T-cell (primary cell): ENCODE results near the gene FOXD4L1. TPM values are rescaled to one million over a fixed set of nuclear protein-coding genes. Genes with fewer than 3 reads are reported as not detected.
"Not testable (repeated sequence)": the region's sequence is repeated elsewhere in the genome, so short reads cannot be mapped to it uniquely, and the experiment has no call there.

Source experiments
- ATAC-seq, 4 experiments: fragments of 200-7000 bp in 3 of 4; fragments of 150-1000 bp in 1 of 4; cut with Tn5 transposase; replicated peaks in 1 of 4; 1 replicate in 3 of 4; 2 replicates in 1 of 4; pipeline ENCODE4 v1.10.0; 2021; ENCODE audit warnings: moderate library complexity in 3 of 4, mild to moderate bottlenecking in 2 of 4, moderate number of reproducible peaks in 1 of 4
- CTCF ChIA-PET, 2 donors: fragments of 300-600 bp; sonication (Branson Sonifier 250); formaldehyde crosslinking; loops; one replicate each; lab custom pipeline; 2022; ENCODE audit warnings: antibody characterized with exemption in 2 of 2; lab: Charles Lee
- POLR2A ChIA-PET, 2 donors: fragments of 300-600 bp; sonication (Branson Sonifier 250); formaldehyde crosslinking; loops; one replicate each; lab custom pipeline; 2022; ENCODE audit warnings: antibody characterized with exemption in 2 of 2; lab: Charles Lee
- DNase-seq, 35 experiments: peaks; one replicate each; pipeline versions ENCODE4 v3.0.0 to v3.0.0-alpha.2; 2013 to 2023
- H3K27ac ChIP-seq: one replicate; pipeline ENCODE4 v1.5.1; 2013; ENCODE audit warnings: low read length
- H3K27me3 ChIP-seq, 2 experiments: replicated peaks in 1 of 2; 1 replicate in 1 of 2; 2 replicates in 1 of 2; pipeline versions ENCODE4 v1.6.1 to v1.7.0; 2013; ENCODE audit warnings: low read length in 1 of 2, mixed read lengths in 1 of 2; ENCODE audit not compliant: control insufficient read depth in 2 of 2, insufficient read depth in 2 of 2; ENCODE audit errors: extremely low read depth in 1 of 2
- H3K36me3 ChIP-seq, 2 donors: 1 replicate in 1 of 2; 2 replicates in 1 of 2; pipeline versions ENCODE4 v1.6.1 to v1.7.0; 2013; ENCODE audit warnings: low read length in 1 of 2; ENCODE audit not compliant: control insufficient read depth in 2 of 2, insufficient read depth in 1 of 2; ENCODE audit errors: extremely low read depth in 1 of 2
- H3K4me1 ChIP-seq, 2 experiments: 1 replicate in 1 of 2; 2 replicates in 1 of 2; pipeline versions ENCODE4 v1.6.1 to v1.7.0; 2013; ENCODE audit warnings: low read length in 2 of 2, mixed read lengths in 1 of 2; ENCODE audit not compliant: insufficient read depth in 2 of 2, control insufficient read depth in 1 of 2; ENCODE audit errors: extremely low read depth in 1 of 2
- H3K4me3 ChIP-seq, 2 donors: 1 replicate in 1 of 2; 2 replicates in 1 of 2; pipeline versions ENCODE4 v1.5.1 to v1.7.0; 2013; ENCODE audit warnings: mild to moderate bottlenecking in 2 of 2, low read length in 1 of 2, moderate library complexity in 1 of 2; ENCODE audit not compliant: control insufficient read depth in 1 of 2; ENCODE audit errors: extremely low read depth in 1 of 2
- H3K9me3 ChIP-seq: 2 replicates; pipeline ENCODE4 v1.7.0; 2013
- H3K27ac Mint-ChIP-seq, 2 donors: one replicate each; pipeline ENCODE4 v1.8.0; 2020 to 2021; ENCODE audit warnings: mild to moderate bottlenecking in 2 of 2, mixed read lengths in 2 of 2
- H3K27me3 Mint-ChIP-seq, 2 donors: one replicate each; pipeline ENCODE4 v1.8.0; 2021 to 2022; ENCODE audit warnings: mixed read lengths in 2 of 2
- H3K36me3 Mint-ChIP-seq: one replicate; pipeline ENCODE4 v1.8.0; 2021; ENCODE audit warnings: mixed read lengths
- H3K4me1 Mint-ChIP-seq, 3 donors: one replicate each; pipeline ENCODE4 v1.8.0; 2020 to 2022; ENCODE audit warnings: mixed read lengths in 3 of 3, mild to moderate bottlenecking in 1 of 3
- H3K4me3 Mint-ChIP-seq, 3 donors: one replicate each; pipeline ENCODE4 v1.8.0; 2020 to 2022; ENCODE audit warnings: mild to moderate bottlenecking in 3 of 3, mixed read lengths in 3 of 3, moderate library complexity in 3 of 3
- H3K9me3 Mint-ChIP-seq, 3 donors: one replicate each; pipeline ENCODE4 v1.8.0; 2020 to 2022; ENCODE audit warnings: mixed read lengths in 3 of 3
- WGBS: methylation state at CpG from one replicate; pipeline ENCODE4 v1.1.5; 2013; ENCODE audit warnings: missing lambda C conversion rate; ENCODE audit not compliant: insufficient coverage; 5-methylcytosine and 5-hydroxymethylcytosine counted together
- total RNA-seq, 35 experiments: library from RNA in 6 of 35; stranded (reverse) in 6 of 35; fragments of 120-200 nt in 1 of 35; gene quantifications; one replicate each; pipeline versions ENCODE4 v1.2.1 to v1.2.4 and lab custom pipeline; 2013 to 2026

FOXD4L1 gene
- total RNA-seq, 5 donors from 2014 or later (not counting 1 experiment from before 2014, with no cell fraction given), result 0.36 to 0.38 (median 0.38) TPM; not detected in 2

- POLR2A ChIA-PET, H3K9me3 Mint-ChIP-seq, H3K36me3 ChIP-seq, H3K4me3 Mint-ChIP-seq, H3K9me3 ChIP-seq, H3K4me3 ChIP-seq, ATAC-seq, DNase-seq, H3K27ac ChIP-seq, H3K36me3 Mint-ChIP-seq, H3K27ac Mint-ChIP-seq, H3K4me1 ChIP-seq, CTCF ChIA-PET, H3K4me1 Mint-ChIP-seq: not testable (repeated sequence)
- WGBS, result no CpG with 5 or more reads among the region's 11 CpGs
- H3K27me3 Mint-ChIP-seq, result peaks cover 12 to 21% of the 10 kb centered on the region in 2 donors
- peaks cover 0 to 17% of the 10 kb centered on the region in 2 experiments for H3K27me3 ChIP-seq
Measured at GRCh38 chr2:113508187-113508586, 9.7 kb downstream of the FOXD4L1 start.

- H3K27ac ChIP-seq, H3K4me1 Mint-ChIP-seq, H3K4me1 ChIP-seq, CTCF ChIA-PET, H3K9me3 Mint-ChIP-seq, H3K4me3 Mint-ChIP-seq, H3K4me3 ChIP-seq, POLR2A ChIA-PET, DNase-seq, H3K27me3 ChIP-seq, H3K9me3 ChIP-seq, H3K36me3 Mint-ChIP-seq, H3K36me3 ChIP-seq, ATAC-seq, H3K27ac Mint-ChIP-seq: not testable (repeated sequence)
- peaks cover 12 to 19% of the 10 kb centered on the region in 2 donors for H3K27me3 Mint-ChIP-seq
- WGBS, result no CpG with 5 or more reads among the region's 3 CpGs
Measured at GRCh38 chr2:113510913-113511312, 12.4 kb downstream of the FOXD4L1 start.

GRCh38 chr2:113511859-113512258 lies 13.4 kb downstream of the FOXD4L1 start:
- H3K27ac Mint-ChIP-seq, H3K27ac ChIP-seq, H3K9me3 Mint-ChIP-seq, H3K4me3 Mint-ChIP-seq, H3K27me3 ChIP-seq, H3K36me3 ChIP-seq, H3K4me1 Mint-ChIP-seq, H3K9me3 ChIP-seq, CTCF ChIA-PET, H3K4me1 ChIP-seq, H3K36me3 Mint-ChIP-seq, DNase-seq, H3K4me3 ChIP-seq, POLR2A ChIA-PET, ATAC-seq: not testable (repeated sequence)
- WGBS, result no CpG with 5 or more reads among the region's 14 CpGs
- H3K27me3 Mint-ChIP-seq, result peaks cover 12 to 19% of the 10 kb centered on the region in 2 donors

- H3K4me1 Mint-ChIP-seq, POLR2A ChIA-PET, H3K4me3 ChIP-seq, H3K27ac Mint-ChIP-seq, H3K9me3 ChIP-seq, DNase-seq, H3K4me3 Mint-ChIP-seq, H3K27ac ChIP-seq, H3K4me1 ChIP-seq, H3K36me3 ChIP-seq, H3K36me3 Mint-ChIP-seq, H3K27me3 ChIP-seq, ATAC-seq, H3K27me3 Mint-ChIP-seq, H3K9me3 Mint-ChIP-seq, CTCF ChIA-PET: not testable (repeated sequence)
- no CpG with 5 or more reads among the region's 8 CpGs for WGBS
Measured at GRCh38 chr2:113515457-113515856, 17.0 kb downstream of the FOXD4L1 start.

- DNase-seq, H3K4me1 ChIP-seq, H3K9me3 ChIP-seq, H3K4me3 Mint-ChIP-seq, H3K4me3 ChIP-seq, POLR2A ChIA-PET, H3K27ac ChIP-seq, CTCF ChIA-PET, ATAC-seq, H3K36me3 Mint-ChIP-seq, H3K27me3 Mint-ChIP-seq, H3K27me3 ChIP-seq, H3K4me1 Mint-ChIP-seq, H3K36me3 ChIP-seq, H3K9me3 Mint-ChIP-seq, H3K27ac Mint-ChIP-seq: not testable (repeated sequence)
- 80% methylated on average over 2 of the region's 3 CpGs for WGBS
Measured at GRCh38 chr2:113515995-113516394, 17.5 kb downstream of the FOXD4L1 start.

GRCh38 chr2:113517025-113517424 lies 18.6 kb downstream of the FOXD4L1 start:
- H3K27ac ChIP-seq, H3K36me3 Mint-ChIP-seq, ATAC-seq, H3K4me1 ChIP-seq, H3K9me3 ChIP-seq, H3K4me3 ChIP-seq, POLR2A ChIA-PET, CTCF ChIA-PET, H3K27me3 Mint-ChIP-seq, H3K4me1 Mint-ChIP-seq, H3K9me3 Mint-ChIP-seq, DNase-seq, H3K36me3 ChIP-seq, H3K4me3 Mint-ChIP-seq, H3K27me3 ChIP-seq, H3K27ac Mint-ChIP-seq: not testable (repeated sequence)
- WGBS, result no CpG with 5 or more reads among the region's 2 CpGs

GRCh38 chr2:113520837-113521236 lies 22.4 kb downstream of the FOXD4L1 start:
- H3K36me3 ChIP-seq, H3K4me3 Mint-ChIP-seq, POLR2A ChIA-PET, H3K36me3 Mint-ChIP-seq, H3K4me1 ChIP-seq, H3K27me3 Mint-ChIP-seq, H3K27ac ChIP-seq, H3K27me3 ChIP-seq, H3K9me3 ChIP-seq, H3K4me3 ChIP-seq, DNase-seq, ATAC-seq, CTCF ChIA-PET, H3K4me1 Mint-ChIP-seq, H3K27ac Mint-ChIP-seq, H3K9me3 Mint-ChIP-seq: not testable (repeated sequence)
- 72% methylated on average over 6 of the region's 6 CpGs for WGBS
